ENCODE data around the gene SYTL3. TPM values are rescaled to one million over a fixed set of nuclear protein-coding genes. Genes with fewer than 3 reads are reported as not detected.

The SYTL3 gene
- total RNA-seq, 2 experiments from 2014 or later, result 25.8 to 26.9 TPM

Small RNA genes within 50 kb of the gene (microRNA-seq; reads per million reads assigned to microRNA genes)
- gene MIR3918 (ENCODE audit: borderline microRNAs expressed, borderline replicate concordance) (0.63 reads per million), gene MIR7161 (ENCODE audit: borderline microRNAs expressed, borderline replicate concordance) (not detected)

Other genes with a start within 250 kb of the SYTL3 start
- gene TMEM181, start 90.0 kb upstream of the SYTL3 start, total RNA-seq, result 10 to 100 TPM; 16.9 to 17.6 TPM
- 100 to 1,000 TPM in 1 of 2 experiments, 10 to 100 TPM in 1; 81.4 to 102 TPM for gene DYNLT1, start 5.3 kb upstream of the SYTL3 start, total RNA-seq
- gene EZR, start 169.3 kb downstream of the SYTL3 start, total RNA-seq, result 100 to 1,000 TPM; 201 to 210 TPM

All from activated CD4-positive, alpha-beta T cell treated with anti-CD3 and anti-CD28 coated beads, Interleukin-2, amount 10 ng/mL, durations not matched to agents 7 days and 5 days (primary cell).